GM18907 (cell line): ENCODE data around the gene MVB12B.
"Not testable (repeated sequence)": the region's sequence is repeated elsewhere in the genome, so short reads cannot be mapped to it uniquely, and the experiment has no call there.

ENCODE experiments used
- ATAC-seq: cut with Tn5 transposase; IDR thresholded peaks from one replicate; pipeline ENCODE4 v1.9.1; 2021; ENCODE audit warnings: mild to moderate bottlenecking, moderate library complexity; ENCODE audit not compliant: unreplicated experiment

Gene MVB12B

GRCh38 chr9:126550891-126551351 is 224.3 kb downstream of the MVB12B start:
- no peak for ATAC-seq

- ATAC-seq = no peak
Observed at GRCh38 chr9:126551812-126552211, 225.2 kb downstream of the MVB12B start.

- ATAC-seq = no peak
Observed at GRCh38 chr9:126554292-126554691, 227.7 kb downstream of the MVB12B start.

- not testable (repeated sequence) for ATAC-seq
Observed at GRCh38 chr9:126555421-126555820, 228.8 kb downstream of the MVB12B start.
